ENCODE measurements around the gene ACOXL.
"Not testable (repeated sequence)": the region's sequence is repeated elsewhere in the genome, so short reads cannot be mapped to it uniquely, and the experiment has no call there.

Gene ACOXL

GRCh38 chr2:110732422-110733413, at the start of gene ACOXL:
Gene ACOXL (plus strand): TSS chr2:110732573. CDS start chr2:110768390, 35,817 bp downstream.
- DNase-seq: no peak

GRCh38 chr2:110682872-110683271, 49.5 kb upstream of the ACOXL start:
- DNase-seq: no peak

DNA sequence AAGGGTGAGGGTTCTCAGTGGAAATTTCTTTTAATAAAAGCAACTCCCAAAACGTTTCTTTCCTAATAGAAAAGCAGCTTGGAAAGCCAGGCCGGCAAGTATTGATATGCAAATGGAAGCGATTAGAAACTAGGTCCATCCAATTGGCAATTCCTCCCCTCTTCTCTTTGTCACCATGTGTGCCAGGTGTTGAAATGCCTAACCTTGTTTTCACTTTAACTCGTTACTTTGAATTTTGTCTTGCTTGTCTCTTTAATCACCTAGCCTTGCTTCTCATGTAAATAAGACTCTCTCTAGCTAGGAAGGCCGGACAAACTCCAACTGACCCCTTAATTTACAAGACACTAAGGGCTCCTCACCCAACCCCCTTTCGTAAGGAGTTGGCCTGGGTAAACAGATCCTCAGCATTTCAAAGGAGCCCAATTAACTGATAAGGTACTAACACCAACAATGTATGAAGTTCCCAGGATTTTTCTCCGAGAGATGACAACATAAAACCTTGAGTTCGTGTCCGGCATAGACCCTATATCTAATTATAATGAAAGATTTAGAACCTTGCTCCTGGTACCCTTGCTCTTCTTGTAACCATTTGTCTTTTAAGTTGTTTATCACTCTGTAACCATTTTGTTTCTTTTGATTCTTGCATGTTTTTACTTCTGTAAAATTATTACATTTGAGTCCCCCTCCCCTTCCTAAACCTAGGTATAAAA, 44.4 kb upstream of the ACOXL start:
- DNase-seq: not testable (repeated sequence)

DNA sequence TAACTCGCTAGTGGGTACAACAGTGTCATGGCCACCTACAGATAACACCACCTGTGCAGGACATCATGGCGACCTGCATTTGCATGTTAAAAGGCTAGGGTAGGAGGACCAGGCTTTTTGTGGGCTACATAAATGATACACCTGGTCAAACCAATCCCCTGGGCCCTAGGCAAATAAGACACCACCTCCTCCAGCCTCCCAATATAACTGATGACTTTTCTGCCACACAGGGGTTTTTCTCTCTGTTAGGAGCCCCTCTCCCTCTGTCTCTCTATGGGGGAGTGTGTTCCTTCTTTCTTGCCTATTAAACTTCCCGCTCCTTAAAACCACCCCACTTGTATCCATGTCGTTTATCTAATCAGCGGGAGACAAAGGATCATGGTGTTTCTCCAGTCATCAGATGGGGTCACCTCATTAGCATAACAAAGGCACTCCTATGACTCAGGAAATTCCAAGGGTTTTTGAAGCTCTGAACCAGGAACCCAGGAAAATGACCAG, 43.7 kb upstream of the ACOXL start:
- DNase-seq: no peak

DNA sequence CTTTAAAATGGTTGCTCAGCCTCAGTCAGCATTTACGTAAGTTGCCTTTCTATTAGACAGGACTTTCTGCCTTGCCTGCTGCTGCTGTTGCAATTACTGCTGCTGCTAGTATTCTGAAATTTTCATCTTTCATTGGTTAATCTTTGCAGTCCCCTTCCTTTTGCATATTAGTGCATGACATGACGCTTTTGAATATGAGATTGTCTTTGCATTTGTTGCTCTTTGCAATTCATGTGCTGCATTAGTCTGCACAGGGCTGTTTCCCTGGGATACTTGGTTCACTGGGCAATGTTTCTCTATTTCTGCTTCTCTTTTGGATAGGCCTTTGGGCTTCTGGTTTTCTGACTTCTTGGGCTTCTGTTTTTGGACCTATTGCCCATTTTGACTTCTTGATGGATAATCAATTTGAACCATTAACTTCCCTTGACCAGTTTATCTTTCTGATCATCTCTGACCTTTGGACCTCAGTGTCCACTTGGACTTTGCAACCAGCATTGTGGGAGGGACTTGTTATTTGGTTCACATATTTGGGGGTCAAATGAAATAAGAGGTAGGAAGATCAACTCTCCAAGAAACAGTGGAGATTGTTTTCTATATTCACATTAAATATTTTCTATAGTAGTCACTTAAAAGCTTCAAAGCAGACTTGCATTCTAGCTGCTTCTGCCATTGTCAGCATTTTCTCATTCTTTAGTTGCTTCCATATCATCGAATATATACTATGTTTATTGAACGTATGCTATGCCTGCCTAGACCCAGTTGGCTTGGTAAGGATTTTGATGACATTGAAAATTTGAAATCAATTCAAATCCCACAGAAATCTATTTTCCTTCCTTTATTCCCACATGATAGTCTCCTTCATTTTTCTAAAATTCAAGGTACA, 42.0 kb upstream of the ACOXL start:
- DNase-seq: no peak

- no peak for DNase-seq
These were observed 40.6 kb upstream of the ACOXL start for GRCh38 chr2:110691612-110692258.

- not testable (repeated sequence) for DNase-seq
These were observed 37.1 kb upstream of the ACOXL start for GRCh38 chr2:110695146-110695898.

DNA sequence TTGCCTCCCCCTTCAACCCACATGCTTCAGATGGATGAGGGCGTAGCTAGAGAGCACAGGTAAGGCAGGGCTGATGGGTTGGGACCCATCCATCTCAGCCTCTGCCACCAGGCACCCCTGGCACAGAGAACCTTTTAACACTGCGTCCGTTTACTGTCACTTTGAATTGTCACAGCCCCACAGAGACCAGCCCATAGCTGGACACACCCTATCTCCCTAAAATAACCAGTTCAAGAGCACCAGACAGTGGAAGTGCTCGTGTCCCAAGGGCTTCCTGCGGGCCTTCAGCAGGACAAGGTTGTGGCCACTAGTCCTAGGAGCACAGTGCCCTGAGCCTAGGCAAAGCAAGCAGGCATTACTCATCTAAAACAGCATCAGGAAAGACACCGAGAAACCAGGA, 34.1 kb upstream of the ACOXL start:
- DNase-seq: not testable (repeated sequence)

- DNase-seq: no peak
These were observed 29.6 kb upstream of the ACOXL start for GRCh38 chr2:110702514-110703380.

- DNase-seq: no peak
These were observed 24.9 kb upstream of the ACOXL start for GRCh38 chr2:110707386-110707965.

GRCh38 chr2:110708455-110708854, 23.9 kb upstream of the ACOXL start:
- DNase-seq: no peak

DNA sequence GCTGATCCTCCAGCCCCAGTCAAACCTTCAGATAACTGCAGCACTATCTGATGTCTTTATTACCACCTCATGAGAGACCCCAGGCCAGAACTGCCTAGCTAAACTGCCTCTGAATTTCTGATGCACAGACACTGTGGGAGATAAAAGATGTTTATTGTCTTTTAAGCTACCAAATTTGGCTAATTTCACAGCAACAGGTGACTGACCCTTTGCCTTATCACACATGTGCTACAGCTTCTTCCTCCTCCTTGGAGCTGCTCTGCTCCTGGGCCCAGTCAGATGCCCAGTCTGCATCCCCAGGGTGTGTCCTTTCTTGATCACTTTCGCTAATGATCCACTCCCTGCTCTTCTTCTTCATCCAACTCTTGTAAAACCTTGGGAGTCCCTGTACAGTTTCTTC, 19.6 kb upstream of the ACOXL start:
- no peak for DNase-seq

GRCh38 chr2:110713513-110714362, 18.6 kb upstream of the ACOXL start:
- DNase-seq: no peak

DNA sequence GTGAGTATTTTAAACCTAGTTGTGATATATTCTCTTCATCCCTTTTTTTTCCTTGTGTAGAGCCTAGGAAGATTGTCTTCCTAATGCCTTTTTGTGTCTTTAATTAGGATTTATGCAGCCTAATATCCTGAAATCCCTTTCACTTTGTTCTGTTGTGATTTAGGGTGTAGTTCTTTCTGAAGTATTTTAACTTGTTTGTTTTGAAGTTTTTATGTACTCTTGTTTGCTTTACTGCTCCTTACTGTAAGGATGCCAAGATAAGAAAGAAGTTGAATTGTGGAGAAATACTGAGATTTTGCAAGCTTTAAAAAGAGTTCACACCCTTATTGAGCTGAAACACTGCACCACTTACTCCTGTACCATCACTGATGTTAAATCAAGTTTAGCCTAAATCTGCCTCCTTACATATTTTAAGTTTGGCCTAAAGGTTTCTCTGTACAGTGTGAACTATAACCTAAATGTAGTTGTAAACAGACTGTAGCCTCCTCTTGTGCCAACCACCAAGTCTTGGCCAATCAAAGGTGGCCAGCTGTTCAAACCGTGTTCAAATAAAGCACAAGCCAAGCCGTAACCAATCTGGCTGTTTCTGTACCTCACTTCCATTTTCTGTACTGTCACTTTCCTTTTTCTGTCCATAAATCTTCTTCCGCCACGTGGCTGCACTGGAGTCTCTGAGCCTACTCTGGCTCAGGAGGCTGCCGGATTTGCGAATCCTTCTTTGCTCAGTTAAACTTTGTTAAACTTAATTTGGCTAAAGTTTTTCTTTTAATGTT, 17.7 kb upstream of the ACOXL start:
- DNase-seq: no peak

- no peak for DNase-seq
These were observed 15.3 kb upstream of the ACOXL start for GRCh38 chr2:110716959-110717645.

DNA sequence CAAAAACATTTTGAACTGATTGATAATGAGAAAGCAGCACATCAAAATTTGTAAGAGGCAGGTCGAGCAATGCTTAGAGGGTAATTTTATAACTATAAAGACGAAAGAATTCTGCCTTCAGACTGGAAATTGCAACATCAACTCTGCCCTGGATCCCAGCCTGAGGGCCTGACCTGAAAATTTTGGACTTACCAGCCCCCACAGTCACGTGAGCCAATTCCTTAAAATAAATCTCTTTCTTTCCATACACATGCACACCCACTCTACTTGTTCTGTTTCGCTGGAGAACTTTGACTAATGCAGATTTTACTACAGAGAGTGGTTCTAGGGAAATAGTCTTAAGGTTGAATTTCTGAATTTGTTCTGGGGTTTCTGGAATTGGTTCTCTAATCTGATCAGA, 14.6 kb upstream of the ACOXL start:
- no peak for DNase-seq

DNA sequence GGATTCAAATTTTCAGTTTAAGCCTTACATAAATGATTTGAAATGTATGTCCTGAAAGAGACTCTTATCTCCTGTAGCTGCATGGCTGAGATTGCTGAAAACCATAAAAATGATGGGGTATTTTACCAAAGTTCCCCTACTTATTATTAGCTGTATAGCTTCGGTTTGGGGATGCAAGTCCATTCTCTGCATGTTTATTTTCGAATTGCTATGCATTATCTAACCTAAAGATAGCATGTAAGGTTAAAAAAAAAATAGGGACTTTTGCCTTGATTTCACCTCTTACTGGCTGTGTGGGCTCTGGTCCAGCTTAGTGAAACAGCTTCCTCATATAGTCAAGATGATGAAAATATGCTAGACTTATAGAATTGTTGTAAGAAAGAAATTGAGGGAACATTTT, 14.0 kb upstream of the ACOXL start:
- DNase-seq: no peak

- DNase-seq: no peak
These were observed 13.4 kb upstream of the ACOXL start for GRCh38 chr2:110718990-110719389.

All from SHP77 (cell line).